HG03575 (cell line): ENCODE data around the gene CAPS2.

ENCODE experiments used
- ATAC-seq: cut with Tn5 transposase; IDR thresholded peaks from one replicate; pipeline ENCODE4 v1.9.1; 2021; ENCODE audit not compliant: unreplicated experiment, insufficient number of reproducible peaks, low FRiP score; ENCODE audit errors: extremely low read depth

Gene CAPS2

DNA sequence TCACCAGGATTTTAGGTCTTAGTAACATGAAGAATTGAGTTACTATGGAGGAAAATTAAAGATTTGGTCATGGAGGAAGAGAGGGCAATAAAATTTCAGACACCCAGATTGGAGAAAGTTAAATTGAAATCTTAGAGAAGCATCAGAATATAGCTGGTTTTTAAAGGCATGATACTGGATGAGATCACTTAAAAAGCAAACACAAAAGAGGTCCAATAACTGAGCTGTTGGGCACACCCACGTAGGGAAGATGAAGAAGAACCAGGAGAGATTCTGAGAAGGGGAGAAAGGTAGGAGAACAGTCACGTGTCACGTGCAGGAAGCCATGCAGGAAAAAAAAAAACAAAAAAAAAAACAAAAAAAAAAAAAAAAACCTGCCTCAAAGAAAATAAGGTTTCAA, 18.8 kb downstream of the CAPS2 start:
- no peak for ATAC-seq

DNA sequence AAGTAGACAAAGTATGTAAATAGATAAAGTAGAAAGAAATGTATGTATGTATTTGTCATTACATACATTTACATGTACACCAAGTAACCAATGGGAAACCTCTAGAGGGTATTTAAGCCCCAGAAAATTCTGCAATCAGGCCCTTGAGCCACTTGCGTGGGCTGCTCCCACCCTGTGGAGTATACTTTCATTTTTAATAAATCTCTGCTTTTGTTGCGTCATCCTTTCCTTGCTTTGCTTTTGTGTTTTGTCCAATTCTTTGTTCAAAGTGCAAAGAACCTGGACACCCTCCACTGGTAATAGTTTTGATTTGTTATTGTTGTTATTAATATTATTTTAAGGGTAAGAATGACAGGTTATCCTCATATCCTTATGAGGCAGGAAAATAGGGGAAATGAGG, 21.8 kb downstream of the CAPS2 start:
- no peak for ATAC-seq

DNA sequence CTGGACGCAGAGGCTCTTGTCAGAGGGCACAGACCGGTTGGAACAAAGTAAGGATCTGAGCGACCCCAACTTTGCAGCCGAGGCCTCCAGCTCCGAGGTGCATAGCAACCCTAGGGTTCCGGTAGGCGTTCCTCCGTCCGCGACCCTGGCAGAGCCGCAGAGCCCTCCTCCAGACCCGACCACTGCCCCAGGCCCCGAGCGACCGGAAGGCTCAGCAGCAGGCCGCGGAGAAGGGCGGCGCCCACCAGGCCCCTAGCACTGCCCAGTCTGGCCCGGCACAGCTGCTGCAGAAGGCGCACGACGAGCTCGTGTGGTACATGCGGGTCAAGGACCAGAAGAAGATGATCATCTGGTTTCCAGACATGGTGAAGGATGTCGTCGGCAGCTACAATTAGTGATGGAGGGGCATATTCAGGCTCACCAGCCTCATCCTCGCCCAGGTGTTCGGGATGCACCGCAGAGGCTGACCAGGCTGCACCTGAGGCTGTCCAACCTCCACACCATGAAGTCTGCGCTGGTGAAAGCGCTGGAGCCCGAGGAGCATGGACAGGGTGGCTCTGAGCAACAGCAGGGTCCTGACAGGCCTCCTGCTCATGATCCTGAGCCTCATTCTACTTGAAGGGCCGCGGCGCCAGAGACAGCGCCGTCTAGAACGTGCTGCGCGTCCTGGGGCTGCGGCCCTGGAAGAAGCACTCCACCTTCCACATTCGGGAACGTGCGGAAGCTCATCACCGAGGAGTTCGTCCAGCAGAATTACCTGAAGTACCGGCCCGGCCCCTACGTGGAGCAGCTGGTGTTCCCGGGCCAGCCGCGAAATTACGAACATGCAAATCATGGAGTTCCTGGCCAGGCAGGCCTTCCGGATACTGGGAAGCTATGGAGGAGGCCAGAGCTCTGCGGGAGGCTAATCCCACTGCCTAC, 24.5 kb downstream of the CAPS2 start:
- no peak for ATAC-seq

- ATAC-seq, result no peak
These were observed 27.3 kb downstream of the CAPS2 start for GRCh38 chr12:75302781-75303180.

GRCh38 chr12:75302225-75302624, 27.9 kb downstream of the CAPS2 start:
- no peak for ATAC-seq

- no peak for ATAC-seq
These were observed 35.3 kb downstream of the CAPS2 start for GRCh38 chr12:75294797-75295196.

DNA sequence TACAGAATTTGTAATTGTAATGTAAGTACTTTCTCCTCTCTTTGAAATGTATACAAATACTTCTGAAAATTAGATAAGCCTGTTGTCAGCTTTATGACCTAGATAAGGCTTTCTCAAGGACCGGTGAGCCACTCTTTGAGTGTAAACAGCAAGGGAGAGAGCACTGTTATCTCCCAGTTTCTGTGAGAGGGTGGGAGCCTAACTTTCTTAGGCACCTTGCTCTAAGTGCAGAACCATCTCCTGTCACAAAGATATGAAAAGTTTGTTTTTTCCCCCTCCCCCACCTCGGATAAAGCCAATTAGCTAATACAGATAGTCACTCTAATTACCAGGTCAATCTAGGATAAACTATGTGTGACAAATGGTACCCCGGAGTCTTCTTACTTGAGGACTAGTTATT, 35.8 kb downstream of the CAPS2 start:
- ATAC-seq, result no peak

DNA sequence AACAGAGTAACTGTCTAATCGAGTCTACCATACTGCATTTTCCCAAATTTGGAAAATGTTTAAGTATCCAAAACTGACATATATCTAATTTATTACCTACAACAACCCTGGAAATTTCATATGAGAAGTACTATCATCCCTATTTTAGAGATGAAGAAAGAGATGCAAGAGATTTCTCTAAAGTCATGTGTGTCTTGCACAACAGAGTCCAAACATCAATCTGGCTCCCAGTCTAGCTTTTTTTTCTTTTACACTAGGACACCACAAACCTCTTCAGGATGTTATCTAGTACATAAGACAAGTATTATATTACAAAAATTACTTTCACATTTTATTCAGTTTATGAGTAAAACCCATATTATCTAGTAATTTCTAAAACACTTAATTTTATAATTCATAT, 39.1 kb downstream of the CAPS2 start:
- no peak for ATAC-seq

GRCh38 chr12:75289753-75290152, 40.4 kb downstream of the CAPS2 start:
- no peak for ATAC-seq

DNA sequence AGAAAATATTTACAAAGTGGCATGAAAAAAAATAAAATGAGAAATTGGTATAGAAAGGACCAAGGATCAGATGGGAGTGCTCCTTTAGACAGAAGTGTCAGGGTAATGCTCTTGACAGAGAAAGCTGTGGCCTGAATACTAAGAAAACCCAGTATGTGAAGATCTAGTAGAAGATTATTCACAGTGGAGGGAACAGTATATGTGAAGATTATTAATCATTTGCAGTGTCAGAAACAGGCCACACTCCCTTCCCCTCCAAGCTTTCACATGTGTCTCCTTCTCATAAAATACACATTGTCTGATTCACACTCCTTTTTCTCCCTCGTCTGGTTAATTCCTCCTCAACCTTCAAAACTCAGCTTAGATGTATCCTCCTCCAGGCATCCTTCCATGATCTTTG, 41.3 kb downstream of the CAPS2 start:
- no peak for ATAC-seq

- no peak for ATAC-seq
These were observed 54.4 kb downstream of the CAPS2 start for GRCh38 chr12:75275702-75276101.

- no peak for ATAC-seq
These were observed 58.5 kb downstream of the CAPS2 start for GRCh38 chr12:75271576-75271975.

DNA sequence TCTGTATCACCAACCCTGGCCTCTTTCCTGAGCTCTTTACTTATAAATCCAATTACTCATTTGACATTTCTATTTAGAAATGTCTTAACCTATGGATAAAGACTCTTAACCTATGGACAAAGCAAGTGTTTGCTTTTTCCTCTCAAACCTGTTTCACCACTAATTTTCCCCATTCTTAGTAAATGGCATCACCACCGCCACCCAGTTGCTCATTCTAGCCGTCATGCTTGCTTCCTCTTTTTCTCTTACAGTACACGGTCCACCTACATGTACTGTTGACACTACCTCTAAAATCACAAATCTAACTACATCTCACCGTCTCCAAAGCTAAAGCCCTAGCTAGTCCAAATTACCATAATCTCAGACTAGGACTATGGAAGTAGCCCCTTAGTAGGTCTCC, 60.0 kb downstream of the CAPS2 start:
- no peak for ATAC-seq

- no peak for ATAC-seq
These were observed 60.9 kb downstream of the CAPS2 start for GRCh38 chr12:75269209-75269608.

- no peak for ATAC-seq
These were observed 69.8 kb downstream of the CAPS2 start for GRCh38 chr12:75260316-75260715.

DNA sequence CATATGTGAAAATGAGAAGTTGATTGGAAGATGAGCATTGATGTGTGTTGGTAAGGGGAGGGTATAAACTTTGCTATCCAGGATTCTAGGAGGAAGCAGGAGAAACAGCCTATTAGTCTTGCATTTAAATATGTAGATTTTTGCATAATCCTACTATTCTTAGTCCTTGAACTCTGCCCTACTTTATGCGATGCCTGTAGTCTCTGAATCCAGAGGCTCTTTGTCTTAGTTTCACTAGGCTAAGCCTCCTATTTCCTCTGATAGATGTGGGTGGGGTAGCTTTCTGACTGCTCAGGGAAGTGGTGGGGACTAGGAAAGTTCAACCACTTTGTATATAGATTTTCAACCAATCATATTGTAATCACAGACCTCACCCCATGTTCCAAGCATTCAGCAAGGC, 71.0 kb downstream of the CAPS2 start:
- no peak for ATAC-seq

- ATAC-seq, result no peak
These were observed 72.6 kb downstream of the CAPS2 start for GRCh38 chr12:75257510-75257909.

DNA sequence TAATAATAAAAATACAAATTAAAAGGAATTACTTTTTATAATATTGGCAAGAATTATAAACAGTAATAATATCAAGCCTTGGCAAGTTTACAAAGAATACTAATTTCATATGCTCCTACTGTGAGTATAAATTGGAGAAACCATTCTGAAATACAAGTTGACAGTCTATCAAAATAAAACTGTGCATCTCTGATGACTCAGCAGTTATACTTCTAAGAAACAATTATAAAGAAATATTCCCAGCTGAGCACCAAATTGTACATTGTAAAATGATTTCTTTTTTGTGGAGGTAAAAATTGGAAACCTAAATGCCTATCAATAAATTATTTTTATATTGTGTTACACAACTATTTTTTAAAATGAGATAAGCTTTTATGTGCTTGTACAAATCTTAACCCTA, 85.0 kb downstream of the CAPS2 start:
- ATAC-seq, result no peak

DNA sequence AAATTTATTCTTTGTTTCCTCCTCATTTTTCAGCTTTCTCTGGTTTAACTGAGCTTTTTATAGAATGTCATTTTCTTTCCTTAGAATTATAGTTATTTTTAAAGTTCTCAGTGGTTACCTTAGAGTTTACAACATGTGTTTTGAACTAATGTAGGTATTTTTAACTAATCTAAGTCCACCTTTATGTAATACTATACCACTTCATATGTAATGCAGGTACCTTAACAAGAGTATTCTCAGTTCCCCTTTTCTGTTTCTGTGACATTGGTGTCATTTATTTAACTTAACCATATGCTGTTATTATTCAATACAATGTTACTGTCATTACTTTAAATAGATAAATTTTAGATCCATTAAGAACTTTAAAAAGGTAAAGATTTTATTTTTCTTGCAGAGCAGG, 90.1 kb downstream of the CAPS2 start:
- peak; percentile 95 for ATAC-seq

- ATAC-seq, result no peak
These were observed 93.9 kb downstream of the CAPS2 start for GRCh38 chr12:75236206-75236605.

DNA sequence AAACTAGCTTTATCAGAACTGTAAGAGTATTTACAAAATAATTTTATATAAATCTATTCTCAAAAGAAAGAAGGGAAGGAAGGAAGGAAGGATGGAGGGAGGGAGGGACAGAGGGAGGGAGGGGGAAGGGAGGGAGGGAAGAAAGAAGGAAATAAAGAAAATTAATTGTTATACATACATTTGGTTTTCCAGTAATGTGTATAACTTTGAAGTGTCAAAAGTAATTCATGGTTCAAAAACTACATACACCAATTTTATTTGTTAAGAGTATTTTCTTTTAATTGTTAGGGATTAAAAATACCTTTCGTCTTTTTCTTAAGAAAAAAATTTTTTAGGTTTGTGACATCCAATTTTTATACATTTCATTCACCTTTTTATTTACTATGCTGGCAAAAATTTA, 103.0 kb downstream of the CAPS2 start:
- no peak for ATAC-seq
